Measurements from ENCODE around the gene MYH14. TPM values are rescaled to one million over a fixed set of nuclear protein-coding genes. Genes with fewer than 3 reads are reported as not detected.

MYH14 gene
- total RNA-seq, 2 experiments from 2014 or later, result not detected

DNA sequence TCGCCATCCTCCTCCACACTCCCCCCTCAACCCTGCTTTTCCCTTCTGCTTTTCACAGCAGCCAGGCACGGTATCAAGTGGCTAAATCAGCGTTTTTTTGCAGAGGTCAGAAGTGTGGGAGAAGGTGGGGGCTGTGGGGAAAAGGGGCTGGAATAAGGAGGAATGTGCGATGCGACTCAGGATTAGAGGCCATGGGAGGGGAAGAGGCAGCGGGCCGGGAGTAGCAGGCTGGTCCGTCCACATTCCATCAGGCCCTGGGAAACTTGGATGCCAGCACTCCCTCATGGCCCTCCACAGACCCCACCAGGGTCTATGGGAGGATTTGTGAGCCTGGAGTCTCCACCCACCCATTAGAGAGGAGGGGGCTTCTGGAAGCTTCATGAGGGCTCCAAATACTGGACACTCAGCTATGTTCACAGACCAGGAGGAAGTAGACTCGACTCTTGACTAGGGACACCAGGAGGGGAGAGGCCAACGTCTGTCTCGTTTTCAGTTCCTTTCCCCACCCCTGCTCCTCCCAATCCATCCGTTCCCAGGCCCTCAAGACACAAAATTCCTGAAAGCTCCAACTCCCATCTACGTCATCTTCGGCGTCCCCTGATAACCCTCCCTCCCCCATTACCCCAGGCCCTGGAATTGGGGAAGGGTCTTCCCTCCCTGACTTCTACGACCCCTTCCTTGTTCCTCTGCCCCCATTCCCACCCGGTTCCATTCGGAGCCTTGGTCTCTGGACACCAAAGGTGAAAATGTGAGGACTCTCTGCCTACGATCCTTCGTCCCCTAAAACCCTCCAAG lies 129.0 kb downstream of the MYH14 start:
- intact Hi-C loops (cut with micrococcal nuclease; ENCODE audit: unreplicated experiment), result no loop called here
- ChIA-PET POLR2A (no interaction called here), CTCF (ENCODE audit: unreplicated experiment) (no interaction called here)
- peak overlapping the region; percentile 79 for H3K27ac ChIP-seq (ENCODE audit: low read depth, low read length, poor library complexity, severe bottlenecking)
- H3K4me2 ChIP-seq (ENCODE audit: low read length), result peak overlapping the region; percentile 95
- BruUV-seq (replicated peaks), result no TSS peak
- no peaks in the 10 kb centered on the region for H4K20me1 ChIP-seq (ENCODE audit: insufficient read depth, low read length)
- TF ChIP-seq, protein P1, sequence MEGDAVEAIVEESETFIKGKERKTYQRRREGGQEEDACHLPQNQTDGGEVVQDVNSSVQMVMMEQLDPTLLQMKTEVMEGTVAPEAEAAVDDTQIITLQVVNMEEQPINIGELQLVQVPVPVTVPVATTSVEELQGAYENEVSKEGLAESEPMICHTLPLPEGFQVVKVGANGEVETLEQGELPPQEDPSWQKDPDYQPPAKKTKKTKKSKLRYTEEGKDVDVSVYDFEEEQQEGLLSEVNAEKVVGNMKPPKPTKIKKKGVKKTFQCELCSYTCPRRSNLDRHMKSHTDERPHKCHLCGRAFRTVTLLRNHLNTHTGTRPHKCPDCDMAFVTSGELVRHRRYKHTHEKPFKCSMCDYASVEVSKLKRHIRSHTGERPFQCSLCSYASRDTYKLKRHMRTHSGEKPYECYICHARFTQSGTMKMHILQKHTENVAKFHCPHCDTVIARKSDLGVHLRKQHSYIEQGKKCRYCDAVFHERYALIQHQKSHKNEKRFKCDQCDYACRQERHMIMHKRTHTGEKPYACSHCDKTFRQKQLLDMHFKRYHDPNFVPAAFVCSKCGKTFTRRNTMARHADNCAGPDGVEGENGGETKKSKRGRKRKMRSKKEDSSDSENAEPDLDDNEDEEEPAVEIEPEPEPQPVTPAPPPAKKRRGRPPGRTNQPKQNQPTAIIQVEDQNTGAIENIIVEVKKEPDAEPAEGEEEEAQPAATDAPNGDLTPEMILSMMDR (conservative IDR thresholded peaks at IDR 0.05; ENCODE audit: low read length), result no peak
- no peak for TF ChIP-seq EZH2phosphoT487 (IDR thresholded peaks at IDR 0.05; ENCODE audit: borderline replicate concordance, low read depth, low read length)
- no peaks in the 10 kb centered on the region for H3K9me3 ChIP-seq (ENCODE audit: low read length)
- peaks cover 24% of the 10 kb centered on the region; the same call in 1 of the 2 replicates for H3K79me2 ChIP-seq (ENCODE audit: insufficient read depth, low read depth, low read length)
- peaks cover 53% of the 10 kb centered on the region for H3K36me3 ChIP-seq (ENCODE audit: insufficient read depth, low read length)
- DNase-seq (ENCODE audit: low spot score), result no peak
- H3K9me2 ChIP-seq (ENCODE audit: insufficient read depth, low read length), result no peaks in the 10 kb centered on the region
- H3K4me1 ChIP-seq (ENCODE audit: insufficient read depth, low read length, poor library complexity, severe bottlenecking), result peaks cover 59% of the 10 kb centered on the region
- H3K4me3 ChIP-seq (ENCODE audit: low read depth, low read length, poor library complexity, severe bottlenecking), result peak overlapping the region; percentile 68
- no peak overlapping the region for H2AFZ ChIP-seq (ENCODE audit: low read length)

DNA sequence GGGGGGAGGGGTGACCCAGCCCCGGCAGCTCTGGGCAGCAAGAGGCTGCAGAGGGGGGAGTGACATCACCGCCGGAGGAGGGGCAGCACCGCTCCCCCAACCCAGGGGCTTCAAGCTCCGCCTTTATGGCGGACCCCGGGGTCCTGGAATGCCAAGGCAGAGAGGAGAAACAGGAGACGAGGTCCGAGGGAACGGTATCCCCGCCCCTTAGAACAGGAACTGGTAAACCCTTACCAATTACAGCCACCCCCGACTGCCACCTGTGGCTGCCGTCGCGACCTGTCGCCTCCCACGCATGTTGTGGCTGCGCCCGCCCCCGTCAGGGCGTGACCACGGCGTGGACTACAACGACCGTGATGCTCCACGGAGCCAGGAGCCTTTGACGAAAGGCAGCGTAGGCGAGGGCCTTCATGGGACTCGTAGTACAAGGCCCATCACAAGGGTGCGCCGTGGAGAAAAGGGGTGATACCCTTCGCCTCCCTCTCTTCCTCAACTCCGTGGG lies 129.9 kb downstream of the MYH14 start:
- BruUV-seq (replicated peaks), result no TSS peak
- no peak overlapping the region for H2AFZ ChIP-seq (ENCODE audit: low read length)
- CTCF ChIA-PET (ENCODE audit: unreplicated experiment), result no interaction called here

More for the DNA sequence above, 129.9 kb downstream of the MYH14 start:
- H4K20me1 ChIP-seq (ENCODE audit: insufficient read depth, low read length), result no peaks in the 10 kb centered on the region
- H3K36me3 ChIP-seq (ENCODE audit: insufficient read depth, low read length), result peaks cover 62% of the 10 kb centered on the region
- TF ChIP-seq, protein P1 (conservative IDR thresholded peaks at IDR 0.05; ENCODE audit: low read length), result no peak; the same call in 1 of the 2 replicates
- TF ChIP-seq EZH2phosphoT487 (IDR thresholded peaks at IDR 0.05; ENCODE audit: borderline replicate concordance, low read depth, low read length), result no peak
- POLR2A ChIA-PET, result no interaction called here
- H3K9me3 ChIP-seq (ENCODE audit: low read length), result no peaks in the 10 kb centered on the region
- peaks cover 28% of the 10 kb centered on the region for H3K79me2 ChIP-seq (ENCODE audit: insufficient read depth, low read depth, low read length)
- H3K27ac ChIP-seq (ENCODE audit: low read depth, low read length, poor library complexity, severe bottlenecking), result peak overlapping the region; percentile 79
- H3K4me1 ChIP-seq (ENCODE audit: insufficient read depth, low read length, poor library complexity, severe bottlenecking), result peaks cover 58% of the 10 kb centered on the region
- intact Hi-C loops (cut with micrococcal nuclease; ENCODE audit: unreplicated experiment), result no loop called here
- no peaks in the 10 kb centered on the region for H3K9me2 ChIP-seq (ENCODE audit: insufficient read depth, low read length)
- peak overlapping the region; percentile 68 for H3K4me3 ChIP-seq (ENCODE audit: low read depth, low read length, poor library complexity, severe bottlenecking)
- H3K4me2 ChIP-seq (ENCODE audit: low read length), result peak overlapping the region; percentile 95
- peak; percentile 92 for DNase-seq (ENCODE audit: low spot score)
